Raji (cell line): ENCODE data around the gene SCAPER.

Source experiments
- POLR2A ChIP-seq: IDR thresholded peaks from 2 replicates; pipeline ENCODE4 v1.6.1; 2011; ENCODE audit warnings: low read depth, low read length, control low read depth; ENCODE audit not compliant: insufficient read depth

Gene SCAPER

GRCh38 chr15:76311100-76311953 lies 593.8 kb downstream of the SCAPER start, which contains the start of gene ETFA:
Gene ETFA, minus strand, starts transcription at chr15:76311469. Its CDS starts 81 bp downstream, at chr15:76311388.
- TF ChIP-seq POLR2A: peak; percentile 90

- TF ChIP-seq POLR2A: no peak
Observed at GRCh38 chr15:76310475-76311099, 594.6 kb downstream of the SCAPER start.

GRCh38 chr15:76309601-76310330 lies 595.4 kb downstream of the SCAPER start:
- TF ChIP-seq POLR2A: no peak

- TF ChIP-seq POLR2A: no peak
Observed at GRCh38 chr15:76303909-76304308, 601.2 kb downstream of the SCAPER start.

- no peak for TF ChIP-seq POLR2A
Observed at GRCh38 chr15:76299786-76300185, 605.4 kb downstream of the SCAPER start.

GRCh38 chr15:76298986-76299385 lies 606.2 kb downstream of the SCAPER start:
- no peak for TF ChIP-seq POLR2A
